ENCODE measurements around the gene CBFA2T3.

CBFA2T3 gene

GRCh38 chr16:88977018-88977811 lies at the start of gene CBFA2T3:
CBFA2T3 (minus strand) TSS chr16:88977207; CDS start chr16:88976807, 400 bp downstream.
- H3K4me3 ChIP-seq (ENCODE audit: control insufficient read depth, low read depth, low read length): no peak within 1 kb of the TSS
- TF ChIP-seq CTCF (conservative IDR thresholded peaks at IDR 0.05; ENCODE audit: control insufficient read depth, insufficient read depth, low read depth, low read length): no peak
- no peak for DNase-seq (ENCODE audit: low read depth)

GRCh38 chr16:89026121-89026612 lies 49.2 kb upstream of the CBFA2T3 start:
- peak; percentile 47 for DNase-seq (ENCODE audit: low read depth)
- TF ChIP-seq CTCF (conservative IDR thresholded peaks at IDR 0.05; ENCODE audit: control insufficient read depth, insufficient read depth, low read depth, low read length): no peak

GRCh38 chr16:89025636-89026035 lies 48.6 kb upstream of the CBFA2T3 start:
- no peak for TF ChIP-seq CTCF (conservative IDR thresholded peaks at IDR 0.05; ENCODE audit: control insufficient read depth, insufficient read depth, low read depth, low read length)

More at GRCh38 chr16:89026121-89026612, 49.2 kb upstream of the CBFA2T3 start:
- no peak overlapping the region for H3K4me3 ChIP-seq (ENCODE audit: control insufficient read depth, low read depth, low read length)

GRCh38 chr16:89024546-89025060 lies 47.6 kb upstream of the CBFA2T3 start:
- H3K4me3 ChIP-seq (ENCODE audit: control insufficient read depth, low read depth, low read length): no peak overlapping the region
- TF ChIP-seq CTCF (conservative IDR thresholded peaks at IDR 0.05; ENCODE audit: control insufficient read depth, insufficient read depth, low read depth, low read length): no peak
- no peak for DNase-seq (ENCODE audit: low read depth)

More at GRCh38 chr16:89025636-89026035, 48.6 kb upstream of the CBFA2T3 start:
- no peak for DNase-seq (ENCODE audit: low read depth)
- H3K4me3 ChIP-seq (ENCODE audit: control insufficient read depth, low read depth, low read length): no peak overlapping the region

- no peak for DNase-seq (ENCODE audit: low read depth)
Observed at GRCh38 chr16:89023621-89024511, 46.9 kb upstream of the CBFA2T3 start.

More at GRCh38 chr16:89023621-89024511, 46.9 kb upstream of the CBFA2T3 start:
- no peak overlapping the region for H3K4me3 ChIP-seq (ENCODE audit: control insufficient read depth, low read depth, low read length)
- TF ChIP-seq CTCF (conservative IDR thresholded peaks at IDR 0.05; ENCODE audit: control insufficient read depth, insufficient read depth, low read depth, low read length): no peak
